Neuronal stem cell (in vitro differentiated cells): ENCODE measurements around the gene PPARG.

Experiments used
- DNase-seq: peaks from one replicate; pipeline ENCODE4 v3.0.0-alpha.2; 2013; ENCODE audit warnings: low spot score
- H2AFZ ChIP-seq: one replicate; pipeline ENCODE4 v1.6.1; 2013; ENCODE audit warnings: mild to moderate bottlenecking, low read length, inconsistent platforms
- H2AK5ac ChIP-seq: 2 replicates; pipeline ENCODE4 v1.6.1; 2013; ENCODE audit warnings: low read depth, mild to moderate bottlenecking, inconsistent platforms, low read length, moderate library complexity, mixed read lengths
- H2BK120ac ChIP-seq: 2 replicates; pipeline ENCODE4 v1.6.1; 2013; ENCODE audit warnings: low read depth, mild to moderate bottlenecking, inconsistent platforms, low read length, moderate library complexity, mixed read lengths
- H2BK12ac ChIP-seq: one replicate; pipeline ENCODE4 v1.6.1; 2013; ENCODE audit warnings: low read length, inconsistent platforms
- H2BK15ac ChIP-seq: 2 replicates; pipeline ENCODE4 v1.6.1; 2013; ENCODE audit warnings: mild to moderate bottlenecking, low read length, inconsistent platforms, mixed read lengths
- H2BK5ac ChIP-seq: one replicate; pipeline ENCODE4 v1.6.1; 2013; ENCODE audit warnings: inconsistent platforms, mild to moderate bottlenecking, low read length, moderate library complexity
- H3K14ac ChIP-seq: one replicate; pipeline ENCODE4 v1.6.1; 2013; ENCODE audit warnings: low read length, inconsistent platforms
- H3K18ac ChIP-seq: 2 replicates; pipeline ENCODE4 v1.6.1; 2013; ENCODE audit warnings: low read length, inconsistent platforms
- H3K23ac ChIP-seq: 2 replicates; pipeline ENCODE4 v1.6.1; 2013; ENCODE audit warnings: low read depth, mild to moderate bottlenecking, mixed read lengths, low read length, inconsistent platforms; ENCODE audit not compliant: poor library complexity
- H3K27ac ChIP-seq: replicated peaks from 3 replicates; pipeline ENCODE4 v1.5.1; 2013; ENCODE audit warnings: low read length, inconsistent platforms
- H3K27me3 ChIP-seq, 3 experiments: 2 replicates each; pipeline ENCODE4 v1.6.1; 2013; ENCODE audit warnings: low read length in 3 of 3, mild to moderate bottlenecking in 2 of 3, inconsistent platforms in 1 of 3, low read depth in 1 of 3, mixed read lengths in 1 of 3, moderate library complexity in 1 of 3; ENCODE audit not compliant: control insufficient read depth in 3 of 3, insufficient read depth in 3 of 3
- H3K36me3 ChIP-seq, 2 donors: replicated peaks in 1 of 2; 2 replicates each; pipeline ENCODE4 v1.6.1; 2013; ENCODE audit warnings: low read length in 2 of 2; ENCODE audit not compliant: control insufficient read depth in 2 of 2, insufficient read depth in 2 of 2
- H3K4ac ChIP-seq: 2 replicates; pipeline ENCODE4 v1.6.1; 2013; ENCODE audit warnings: inconsistent platforms, mild to moderate bottlenecking, low read length, moderate library complexity
- H3K4me1 ChIP-seq, 2 donors: 1 replicate in 1 of 2; 2 replicates in 1 of 2; pipeline ENCODE4 v1.6.1; 2013; ENCODE audit warnings: low read length in 2 of 2, low read depth in 1 of 2; ENCODE audit not compliant: control insufficient read depth in 2 of 2, insufficient read depth in 1 of 2
- H3K4me2 ChIP-seq: one replicate; pipeline ENCODE4 v1.6.1; 2013; ENCODE audit warnings: mild to moderate bottlenecking, low read length, inconsistent platforms; ENCODE audit not compliant: insufficient read depth, poor library complexity, severe bottlenecking
- H3K4me3 ChIP-seq, 2 donors: 2 replicates each; pipeline ENCODE4 v1.5.1; 2013; ENCODE audit warnings: low read length in 2 of 2, mild to moderate bottlenecking in 2 of 2, inconsistent platforms in 1 of 2, moderate library complexity in 1 of 2
- H3K79me1 ChIP-seq: one replicate; pipeline ENCODE4 v1.6.1; 2013; ENCODE audit warnings: low read depth, mild to moderate bottlenecking, inconsistent platforms, low read length, moderate library complexity
- H3K9ac ChIP-seq: one replicate; pipeline ENCODE4 v1.6.1; 2013; ENCODE audit warnings: mild to moderate bottlenecking, low read depth, low read length, inconsistent platforms; ENCODE audit not compliant: poor library complexity
- H3K9me3 ChIP-seq, 2 donors: replicated peaks in 1 of 2; 2 replicates each; pipeline versions ENCODE3 to v1.6.1; 2013; ENCODE audit warnings: low read length in 2 of 2, mild to moderate bottlenecking in 2 of 2, inconsistent platforms in 1 of 2, low read depth in 1 of 2, mixed read lengths in 1 of 2, moderate library complexity in 1 of 2; ENCODE audit not compliant: control insufficient read depth in 2 of 2, insufficient read depth in 1 of 2
- H4K8ac ChIP-seq: one replicate; pipeline ENCODE4 v1.6.1; 2013; ENCODE audit warnings: low read depth, mild to moderate bottlenecking, inconsistent platforms, low read length, moderate library complexity
- H4K91ac ChIP-seq: one replicate; pipeline ENCODE4 v1.6.1; 2013; ENCODE audit warnings: low read length, low read depth, mild to moderate bottlenecking, inconsistent platforms; ENCODE audit not compliant: poor library complexity
- WGBS, 2 donors: extraction: QIAGEN DNeasy Blood & Tissue Kit; methylation state at CpG; one replicate each; pipeline ENCODE4 v1.1.7; 2013; ENCODE audit warnings: missing lambda C conversion rate in 2 of 2, mixed read lengths in 1 of 2; ENCODE audit not compliant: insufficient read length in 2 of 2, insufficient replicate concordance in 1 of 2; ENCODE audit errors: extremely low coverage in 2 of 2; 5-methylcytosine and 5-hydroxymethylcytosine counted together

The PPARG gene

DNA sequence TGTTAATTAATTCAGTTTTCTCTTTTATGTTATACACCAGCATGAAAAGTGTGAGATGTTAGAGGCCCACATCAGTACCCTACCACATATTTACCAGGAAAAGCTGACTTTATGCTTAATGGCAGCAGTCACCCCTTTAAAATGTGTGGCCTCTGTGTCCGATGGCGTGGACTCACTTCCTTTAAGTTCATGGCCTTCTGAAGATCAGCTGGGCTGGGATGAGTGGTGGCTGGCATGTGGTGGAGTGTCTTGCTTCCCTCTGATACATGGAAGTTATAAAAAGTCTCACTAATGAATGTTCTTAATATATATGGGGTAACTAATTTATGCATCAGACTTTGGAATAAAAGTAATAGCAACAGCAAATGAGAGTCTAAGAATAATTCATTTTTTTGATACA, 32.1 kb downstream of the PPARG start:
- Histone ChIP-seq H2AFZ (no peak overlapping the region), H3K27ac (no peak overlapping the region), H3K36me3 (no peaks in the 10 kb centered on the region), H2BK5ac (no peak overlapping the region), H3K4ac (no peak overlapping the region), H3K4me1 (no peaks in the 10 kb centered on the region), H3K14ac (no peak overlapping the region), H3K9me3 (no peaks in the 10 kb centered on the region), H3K23ac (no peak overlapping the region), H2BK12ac (no peak overlapping the region), H2BK15ac (no peak overlapping the region), H3K79me1 (no peaks in the 10 kb centered on the region), H3K18ac (no peak overlapping the region), H3K4me2 (no peak overlapping the region), H4K91ac (no peak overlapping the region), H2BK120ac (no peak overlapping the region), H3K27me3 (peaks cover 0 to 12% (median 0%) of the 10 kb centered on the region in 3 experiments), H2AK5ac (no peak overlapping the region), H4K8ac (no peak overlapping the region), H3K4me3 (no peak overlapping the region), H3K9ac (no peak overlapping the region)
- no peak for DNase-seq
- no CpG with 5 or more reads among the region's 2 CpGs for WGBS, 2 donors

DNA sequence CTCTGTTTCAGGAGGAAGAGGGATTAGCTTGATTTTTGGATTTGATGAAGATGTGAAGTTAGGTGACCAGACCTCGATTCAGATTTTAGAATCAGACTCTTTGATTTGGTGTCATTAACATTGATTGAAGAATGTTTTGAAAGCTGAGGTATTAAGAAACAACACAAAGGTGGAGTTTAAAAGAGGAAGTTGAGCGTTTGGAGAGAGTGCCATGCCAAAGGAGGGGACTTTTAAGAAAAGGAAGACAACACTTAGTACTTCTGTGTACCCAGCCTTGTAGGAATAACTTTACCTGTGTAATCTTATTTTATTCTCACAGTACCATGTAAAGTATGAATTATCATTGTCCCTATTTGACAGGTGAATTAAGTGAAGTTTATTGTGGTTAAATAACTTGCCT, 34.4 kb downstream of the PPARG start:
- Histone ChIP-seq H2BK5ac (no peak overlapping the region), H3K79me1 (no peaks in the 10 kb centered on the region), H3K14ac (no peak overlapping the region), H2AK5ac (no peak overlapping the region), H3K27me3 (peaks cover 0 to 6% (median 0%) of the 10 kb centered on the region in 3 experiments), H3K4me2 (no peak overlapping the region), H3K23ac (no peak overlapping the region), H4K8ac (no peak overlapping the region), H3K18ac (no peak overlapping the region), H2AFZ (no peak overlapping the region), H3K4ac (no peak overlapping the region), H2BK120ac (no peak overlapping the region), H3K4me3 (no peak overlapping the region), H2BK12ac (no peak overlapping the region), H3K9ac (no peak overlapping the region), H3K36me3 (no peaks in the 10 kb centered on the region), H2BK15ac (no peak overlapping the region), H3K9me3 (no peaks in the 10 kb centered on the region), H3K27ac (no peak overlapping the region), H4K91ac (no peak overlapping the region), H3K4me1 (peaks cover 0 to 1% of the 10 kb centered on the region in 2 donors)
- WGBS, 2 donors: no CpG with 5 or more reads among the region's 2 CpGs
- DNase-seq: no peak

DNA sequence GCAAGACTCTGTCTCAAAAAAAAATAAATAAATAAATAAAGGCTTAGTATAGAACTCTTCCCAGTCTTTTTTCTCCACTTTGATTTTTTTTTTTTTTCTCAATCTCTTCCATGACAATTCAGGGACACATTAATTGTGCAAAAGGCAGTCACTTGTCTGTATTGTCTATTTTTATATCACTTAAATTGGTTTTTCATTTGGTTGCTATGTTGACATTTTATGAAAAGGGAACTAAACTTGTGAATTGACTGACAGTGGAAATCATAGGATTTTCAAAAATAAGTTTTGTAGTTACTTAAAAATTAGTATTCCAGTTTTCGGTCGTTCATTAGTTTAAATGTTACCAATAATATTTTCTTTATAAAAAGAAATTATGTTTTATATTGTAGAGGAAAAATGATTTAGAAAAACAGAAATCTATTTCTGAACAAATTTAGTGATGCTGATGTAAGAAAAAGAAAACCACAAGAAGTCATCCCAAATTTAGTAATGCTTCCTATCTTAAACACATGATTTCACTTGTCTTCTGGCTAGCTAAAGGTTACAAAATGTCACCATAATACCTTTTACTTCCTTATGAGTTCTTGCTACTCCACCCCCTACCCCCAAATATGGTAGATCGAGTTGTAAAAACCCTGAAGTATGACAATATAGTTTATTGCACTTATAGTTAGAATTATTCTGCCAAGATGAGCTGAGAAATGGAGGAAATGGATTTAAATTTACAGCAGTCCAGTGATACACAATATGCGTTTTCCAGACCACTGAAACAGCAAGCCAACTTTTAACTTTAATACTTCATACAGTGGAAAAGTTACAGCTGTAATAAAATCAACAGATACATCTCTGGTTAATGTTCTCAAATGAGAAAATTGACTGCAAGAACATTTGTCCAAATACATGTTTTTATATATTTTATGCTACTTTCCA, 37.0 kb downstream of the PPARG start:
- Histone ChIP-seq H3K36me3 (no peaks in the 10 kb centered on the region), H3K9me3 (no peaks in the 10 kb centered on the region), H3K4me1 (peaks cover 0 to 5% of the 10 kb centered on the region in 2 donors), H2AK5ac (no peak overlapping the region), H3K4me3 (no peak overlapping the region), H2BK120ac (no peak overlapping the region), H4K91ac (no peak overlapping the region), H2BK15ac (no peak overlapping the region), H3K18ac (no peak overlapping the region), H2BK12ac (no peak overlapping the region), H3K27ac (no peak overlapping the region), H2AFZ (no peak overlapping the region), H3K4me2 (no peak overlapping the region), H3K14ac (no peak overlapping the region), H4K8ac (no peak overlapping the region), H3K79me1 (no peaks in the 10 kb centered on the region), H2BK5ac (no peak overlapping the region), H3K27me3 (peaks cover 0 to 2% (median 0%) of the 10 kb centered on the region in 3 experiments), H3K9ac (no peak overlapping the region), H3K23ac (no peak overlapping the region), H3K4ac (no peak overlapping the region)
- WGBS, 2 donors: no CpG with 5 or more reads among the region's 4 CpGs
- DNase-seq: no peak

DNA sequence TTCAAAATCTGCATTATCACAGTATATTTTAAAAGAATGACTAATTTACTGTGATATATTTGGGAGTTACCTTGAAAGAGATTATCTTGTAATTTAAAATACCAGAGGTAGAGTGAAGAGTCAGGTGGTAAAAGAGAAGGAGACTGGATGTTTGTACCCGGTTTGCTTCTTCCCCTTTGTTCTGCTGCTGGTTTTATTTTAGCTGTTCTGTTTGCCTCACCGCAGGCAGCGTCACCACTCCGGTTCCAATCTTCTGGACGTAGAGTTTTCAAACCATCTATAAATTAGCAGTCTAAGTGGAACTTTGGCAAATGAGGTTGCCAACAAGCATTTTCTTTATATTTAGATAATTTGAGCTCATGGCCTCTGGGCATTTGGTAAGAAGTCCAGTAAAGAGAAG, 38.2 kb downstream of the PPARG start:
- Histone ChIP-seq H3K18ac (no peak overlapping the region), H3K36me3 (no peaks in the 10 kb centered on the region), H2BK5ac (no peak overlapping the region), H4K91ac (no peak overlapping the region), H3K4me3 (no peak overlapping the region), H2BK120ac (no peak overlapping the region), H3K23ac (no peak overlapping the region), H3K79me1 (no peaks in the 10 kb centered on the region), H3K4me1 (peaks cover 0 to 5% of the 10 kb centered on the region in 2 donors), H3K14ac (no peak overlapping the region), H2BK15ac (no peak overlapping the region), H3K9me3 (no peaks in the 10 kb centered on the region), H2AK5ac (no peak overlapping the region), H4K8ac (no peak overlapping the region), H3K4ac (no peak overlapping the region), H3K27ac (no peak overlapping the region), H3K9ac (no peak overlapping the region), H2AFZ (no peak overlapping the region), H3K27me3 (no peaks in the 10 kb centered on the region), H3K4me2 (no peak overlapping the region), H2BK12ac (no peak overlapping the region)
- no peak for DNase-seq
- no CpG with 5 or more reads among the region's 5 CpGs for WGBS, 2 donors
